KMS-11 (cell line): Measurements from ENCODE around the gene GBX1.

ENCODE experiments used
- H2AFZ ChIP-seq: fragments of 200-600 bp; sonication (generic); 2 replicates; pipeline ENCODE4 v1.6.1; 2016; ENCODE audit warnings: antibody characterized with exemption, mixed run types, low read depth
- H3K27ac ChIP-seq: fragments of 200-600 bp; sonication (generic); 2 replicates; pipeline ENCODE4 v1.6.1; 2016; ENCODE audit warnings: mild to moderate bottlenecking, mixed run types
- H3K27me3 ChIP-seq: fragments of 200-600 bp; sonication (generic); 2 replicates; pipeline ENCODE4 v1.6.1; 2017; ENCODE audit warnings: mild to moderate bottlenecking, low read depth, mixed run types, moderate library complexity; ENCODE audit not compliant: insufficient read depth
- H3K36me3 ChIP-seq: fragments of 200-600 bp; sonication (generic); 2 replicates; pipeline ENCODE4 v1.6.1; 2017; ENCODE audit warnings: mild to moderate bottlenecking, mixed run types; ENCODE audit not compliant: insufficient read depth
- H3K4me1 ChIP-seq: fragments of 200-600 bp; sonication (generic); 2 replicates; pipeline ENCODE4 v1.6.1; 2016; ENCODE audit warnings: mild to moderate bottlenecking, low read depth, mixed run types; ENCODE audit not compliant: poor library complexity, severe bottlenecking
- H3K4me2 ChIP-seq: fragments of 200-600 bp; sonication (generic); 2 replicates; pipeline ENCODE4 v1.7.0; 2016; ENCODE audit warnings: mild to moderate bottlenecking, mixed run types
- H3K4me3 ChIP-seq: fragments of 200-600 bp; sonication (generic); IDR thresholded peaks from 2 replicates; pipeline ENCODE4 v1.6.1; 2017; ENCODE audit warnings: low read depth, low read length, mixed read lengths; ENCODE audit not compliant: insufficient read depth
- H3K79me2 ChIP-seq: fragments of 200-600 bp; sonication (generic); 2 replicates; pipeline ENCODE4 v1.6.1; 2016; ENCODE audit warnings: low read depth, mixed run types; ENCODE audit not compliant: insufficient read depth
- H3K9ac ChIP-seq: fragments of 200-600 bp; sonication (generic); 2 replicates; pipeline ENCODE4 v1.6.1; 2016; ENCODE audit warnings: mild to moderate bottlenecking, mixed run types
- H4K20me1 ChIP-seq: fragments of 200-600 bp; sonication (generic); 2 replicates; pipeline ENCODE4 v1.6.1; 2016; ENCODE audit warnings: mild to moderate bottlenecking, mixed run types; ENCODE audit not compliant: insufficient read depth
- TF ChIP-seq, protein P1 (sequence below): fragments of 200-600 bp; sonication (generic); conservative IDR thresholded peaks from 2 replicates; pipeline ENCODE4 v1.6.1; 2017; ENCODE audit warnings: low read depth, mild to moderate bottlenecking, antibody characterized with exemption, low read length, moderate library complexity, mixed read lengths

Gene GBX1

DNA sequence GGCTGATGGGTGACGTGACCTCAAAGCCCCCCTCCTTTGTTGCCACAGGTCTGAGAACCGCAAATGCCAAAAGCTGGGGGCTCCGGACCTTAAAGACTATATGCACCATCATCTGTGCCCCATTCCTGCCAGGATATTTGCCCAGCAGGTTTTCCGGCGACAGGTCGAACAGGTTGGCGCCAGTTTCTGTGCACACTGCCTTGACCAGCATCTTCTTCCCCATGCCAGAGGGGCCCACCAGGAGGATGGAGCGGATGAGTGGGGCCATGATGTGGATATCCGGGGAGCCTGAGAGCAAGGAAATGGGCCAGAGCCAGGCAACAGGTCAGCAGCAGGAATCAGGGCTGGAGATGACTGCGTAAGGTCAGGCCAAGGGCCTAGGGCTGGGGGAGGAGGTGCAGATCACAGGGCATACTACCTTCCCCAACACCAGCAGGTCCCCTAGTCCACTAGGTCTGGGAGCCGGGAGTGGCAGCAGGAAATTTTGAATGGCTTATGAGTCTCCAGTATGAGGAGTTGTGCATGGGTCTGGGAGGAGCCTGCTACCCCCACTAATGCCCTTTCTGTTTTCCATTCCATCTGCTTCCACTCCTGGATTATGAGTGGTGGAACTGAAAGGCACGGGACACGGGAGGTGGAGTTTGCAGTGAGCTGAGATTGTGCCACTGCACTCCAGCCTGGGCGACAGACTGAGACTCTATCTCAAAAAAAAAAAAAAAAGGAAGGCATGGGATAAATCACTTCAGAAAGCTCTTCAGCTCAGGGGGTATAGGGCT is 25.9 kb upstream of the GBX1 start:
- Histone ChIP-seq H3K4me1 (no peaks in the 10 kb centered on the region), H4K20me1 (no peaks in the 10 kb centered on the region), H3K27ac (no peak overlapping the region), H3K27me3 (peaks cover 100% of the 10 kb centered on the region), H3K4me3 (no peak overlapping the region), H3K36me3 (no peaks in the 10 kb centered on the region), H3K79me2 (no peaks in the 10 kb centered on the region), H2AFZ (no peak overlapping the region), H3K4me2 (no peak overlapping the region), H3K9ac (no peak overlapping the region)
- TF ChIP-seq, protein P1, sequence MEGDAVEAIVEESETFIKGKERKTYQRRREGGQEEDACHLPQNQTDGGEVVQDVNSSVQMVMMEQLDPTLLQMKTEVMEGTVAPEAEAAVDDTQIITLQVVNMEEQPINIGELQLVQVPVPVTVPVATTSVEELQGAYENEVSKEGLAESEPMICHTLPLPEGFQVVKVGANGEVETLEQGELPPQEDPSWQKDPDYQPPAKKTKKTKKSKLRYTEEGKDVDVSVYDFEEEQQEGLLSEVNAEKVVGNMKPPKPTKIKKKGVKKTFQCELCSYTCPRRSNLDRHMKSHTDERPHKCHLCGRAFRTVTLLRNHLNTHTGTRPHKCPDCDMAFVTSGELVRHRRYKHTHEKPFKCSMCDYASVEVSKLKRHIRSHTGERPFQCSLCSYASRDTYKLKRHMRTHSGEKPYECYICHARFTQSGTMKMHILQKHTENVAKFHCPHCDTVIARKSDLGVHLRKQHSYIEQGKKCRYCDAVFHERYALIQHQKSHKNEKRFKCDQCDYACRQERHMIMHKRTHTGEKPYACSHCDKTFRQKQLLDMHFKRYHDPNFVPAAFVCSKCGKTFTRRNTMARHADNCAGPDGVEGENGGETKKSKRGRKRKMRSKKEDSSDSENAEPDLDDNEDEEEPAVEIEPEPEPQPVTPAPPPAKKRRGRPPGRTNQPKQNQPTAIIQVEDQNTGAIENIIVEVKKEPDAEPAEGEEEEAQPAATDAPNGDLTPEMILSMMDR = no peak

DNA sequence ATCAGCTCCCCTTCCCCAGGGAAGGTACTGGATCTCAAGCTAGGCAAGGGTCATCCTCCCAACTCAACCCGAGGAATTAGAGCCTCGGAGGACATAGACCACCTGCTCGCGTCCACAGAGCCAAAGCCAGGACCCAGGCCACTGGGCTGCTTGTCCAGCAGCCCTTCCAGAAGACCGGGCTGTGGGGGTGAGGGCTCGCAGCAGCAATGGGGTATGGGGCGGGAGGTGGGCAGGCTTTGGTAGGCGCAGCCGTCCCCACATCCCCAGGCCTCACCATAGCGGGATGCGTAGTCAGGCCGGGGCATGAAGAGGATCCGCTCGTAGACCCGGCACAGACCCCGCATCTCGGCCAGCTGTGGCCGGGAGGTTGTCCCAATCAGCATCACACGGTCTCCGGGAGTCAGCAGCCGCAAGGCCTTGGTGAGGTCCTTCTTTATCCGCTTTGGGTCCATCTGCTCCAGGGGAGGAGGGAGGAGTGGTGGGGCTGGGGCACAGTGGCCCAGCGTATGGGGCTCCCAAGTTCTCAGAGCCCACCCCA is 24.6 kb upstream of the GBX1 start:
- H3K27me3 ChIP-seq = peaks cover 96% of the 10 kb centered on the region
- H3K9ac ChIP-seq = no peak overlapping the region
- no peak overlapping the region for H3K4me2 ChIP-seq
- TF ChIP-seq, protein P1 = no peak
- H4K20me1 ChIP-seq = no peaks in the 10 kb centered on the region
- H3K4me3 ChIP-seq = no peak overlapping the region
- H3K79me2 ChIP-seq = no peaks in the 10 kb centered on the region
- no peaks in the 10 kb centered on the region for H3K36me3 ChIP-seq
- H2AFZ ChIP-seq = no peak overlapping the region
- H3K27ac ChIP-seq = no peak overlapping the region
- H3K4me1 ChIP-seq = no peaks in the 10 kb centered on the region

DNA sequence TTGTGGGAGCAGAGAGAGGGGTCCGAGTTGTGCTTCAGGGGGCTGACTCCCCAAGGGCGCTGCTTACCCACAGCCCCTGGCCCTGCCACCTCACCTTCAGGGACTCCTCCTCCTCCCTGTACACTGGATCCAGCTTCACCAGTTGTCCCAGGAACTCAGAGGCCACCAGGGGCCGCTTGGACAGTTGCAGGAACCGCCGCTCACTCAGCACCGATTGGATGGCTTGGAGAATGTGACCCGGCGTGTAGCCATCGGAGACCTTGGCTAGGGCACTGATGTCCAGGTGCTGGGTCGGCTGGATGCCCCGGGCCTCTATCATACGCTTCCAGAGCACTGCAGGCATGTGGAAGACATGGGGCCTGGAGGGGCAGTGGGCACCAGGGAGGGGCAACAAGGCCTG is 24.1 kb upstream of the GBX1 start:
- TF ChIP-seq, protein P1 = no peak
- Histone ChIP-seq H3K79me2 (no peaks in the 10 kb centered on the region), H3K4me2 (no peak overlapping the region), H3K4me1 (no peaks in the 10 kb centered on the region), H4K20me1 (no peaks in the 10 kb centered on the region), H3K9ac (no peak overlapping the region), H3K27me3 (peaks cover 96% of the 10 kb centered on the region), H3K36me3 (no peaks in the 10 kb centered on the region), H2AFZ (no peak overlapping the region), H3K4me3 (no peak overlapping the region), H3K27ac (no peak overlapping the region)

DNA sequence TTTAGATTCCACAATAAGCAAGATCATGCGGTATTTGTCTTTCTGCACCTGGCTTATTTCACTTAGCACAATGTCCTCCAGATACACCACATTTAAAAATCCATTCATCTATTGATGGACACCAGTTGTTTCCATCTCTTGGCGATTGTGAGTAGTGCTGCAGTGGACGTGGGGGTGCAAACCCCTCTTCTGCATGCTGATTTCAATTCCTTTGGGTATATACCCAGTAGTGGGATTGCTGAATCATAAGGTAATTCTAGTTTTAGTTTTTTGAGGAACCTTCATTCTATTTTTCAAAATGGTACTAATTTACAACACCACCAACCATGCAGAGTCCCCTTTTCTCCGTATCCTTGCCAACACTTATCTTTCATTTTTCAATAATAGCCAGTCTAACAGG is 21.5 kb upstream of the GBX1 start:
- Histone ChIP-seq H3K79me2 (no peaks in the 10 kb centered on the region), H3K9ac (no peak overlapping the region), H2AFZ (no peak overlapping the region), H3K4me3 (no peak overlapping the region), H4K20me1 (no peaks in the 10 kb centered on the region), H3K36me3 (no peaks in the 10 kb centered on the region), H3K27me3 (peaks cover 77% of the 10 kb centered on the region), H3K4me2 (no peak overlapping the region), H3K4me1 (no peaks in the 10 kb centered on the region), H3K27ac (no peak overlapping the region)
- TF ChIP-seq, protein P1 = no peak
